Thymus (tissue), 11 donors: ENCODE measurements around the gene ST3GAL4. TPM values are rescaled to one million over a fixed set of nuclear protein-coding genes. Genes with fewer than 3 reads are reported as not detected.
"Not testable (repeated sequence)": the region's sequence is repeated elsewhere in the genome, so short reads cannot be mapped to it uniquely, and the experiment has no call there.

ENCODE experiments used
- DNase-seq, 9 donors: peaks; one replicate each; pipeline ENCODE4 v3.0.0-alpha.2; 2013; ENCODE audit warnings: low spot score in 9 of 9, low read depth in 6 of 9, missing footprints in 1 of 9
- H3K27ac ChIP-seq, 2 donors: one replicate each; pipeline ENCODE4 v1.5.1; 2013; ENCODE audit warnings: control low read depth in 1 of 2, low read depth in 1 of 2, low read length in 1 of 2, mild to moderate bottlenecking in 1 of 2, moderate library complexity in 1 of 2
- H3K27me3 ChIP-seq, 2 donors: one replicate each; pipeline ENCODE4 v1.5.1; 2013; ENCODE audit warnings: low read length in 1 of 2; ENCODE audit not compliant: control insufficient read depth in 2 of 2, insufficient read depth in 1 of 2
- H3K36me3 ChIP-seq, 2 donors: one replicate each; pipeline ENCODE4 v1.5.1; 2013; ENCODE audit warnings: low read length in 1 of 2, mild to moderate bottlenecking in 1 of 2, moderate library complexity in 1 of 2; ENCODE audit not compliant: control insufficient read depth in 2 of 2, insufficient read depth in 2 of 2
- H3K4me1 ChIP-seq, 2 donors: one replicate each; pipeline ENCODE4 v1.5.1; 2013; ENCODE audit warnings: low read length in 2 of 2; ENCODE audit not compliant: control insufficient read depth in 2 of 2, insufficient read depth in 2 of 2
- H3K4me3 ChIP-seq, 2 donors: one replicate each; pipeline ENCODE4 v1.5.1; 2013; ENCODE audit warnings: low read length in 2 of 2, control low read depth in 1 of 2, mild to moderate bottlenecking in 1 of 2
- H3K9me3 ChIP-seq, 2 donors: one replicate each; pipeline ENCODE4 v1.5.1; 2013; ENCODE audit warnings: low read length in 1 of 2, mild to moderate bottlenecking in 1 of 2; ENCODE audit not compliant: control insufficient read depth in 2 of 2, insufficient read depth in 1 of 2
- WGBS: extraction: QIAGEN DNeasy Blood & Tissue Kit; methylation state at CpG from one replicate; pipeline ENCODE4 v1.1.7; 2013; 5-methylcytosine and 5-hydroxymethylcytosine counted together
- polyA plus RNA-seq: library from polyadenylated mRNA; stranded (reverse); fragments of 200-250 nt; gene quantifications from one replicate; pipeline ENCODE4 v1.2.3, GENCODE V29; 2013
- total RNA-seq: library from RNA; stranded (reverse); fragments of 120-200 nt; gene quantifications from one replicate; pipeline ENCODE4 v1.2.4, GENCODE V29; 2013
- donor health status: healthy.

Gene ST3GAL4
- total and polyA plus RNA-seq, 2 donors = 5.9 to 6.1 TPM

DNA sequence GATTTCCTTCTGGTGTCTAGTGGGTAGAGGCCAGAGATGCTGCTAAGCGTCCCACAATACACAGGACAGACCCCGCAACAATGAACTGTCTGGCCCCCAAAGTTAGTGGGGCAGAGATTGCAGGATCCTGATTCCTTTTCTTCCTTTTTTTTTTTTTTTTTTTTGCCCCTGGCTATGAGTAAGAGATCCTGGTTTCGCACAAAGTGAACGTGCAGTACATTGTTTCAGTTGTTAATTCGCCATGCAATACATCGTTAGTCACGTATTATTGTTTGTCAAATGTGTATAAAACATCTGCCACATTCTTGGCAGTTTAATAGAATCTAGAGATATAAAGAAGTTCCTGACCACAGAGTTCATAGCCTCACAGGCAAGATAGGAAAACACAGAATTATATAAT, 20.2 kb downstream of the ST3GAL4 start:
- Histone ChIP-seq H3K36me3 (no peaks in the 10 kb centered on the region), H3K4me3 (no peak overlapping the region), H3K27me3 (no peaks in the 10 kb centered on the region), H3K9me3 (no peaks in the 10 kb centered on the region), H3K27ac (no peak overlapping the region), H3K4me1 (no peaks in the 10 kb centered on the region)
- WGBS = 95% methylated on average over 7 of the region's 7 CpGs
- DNase-seq = no peak

DNA sequence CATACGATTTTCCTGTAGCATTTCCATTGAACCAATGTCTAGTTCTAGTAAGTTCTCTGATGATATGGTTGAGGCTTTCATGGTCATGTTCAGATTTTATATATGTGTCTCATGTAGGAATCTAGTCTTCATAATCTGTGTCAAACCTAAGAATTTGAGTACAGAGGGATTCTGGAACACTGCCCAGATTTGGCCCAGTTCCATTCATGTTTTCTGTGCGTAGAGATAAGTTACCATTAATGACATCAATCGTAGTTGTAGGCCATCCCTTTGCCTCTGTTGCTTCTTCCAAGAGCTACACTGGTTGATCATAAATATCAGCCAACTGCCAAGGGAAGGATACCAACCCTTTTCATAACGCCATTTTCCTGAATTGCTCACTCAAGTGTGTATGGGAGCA, 23.3 kb downstream of the ST3GAL4 start:
- no peak overlapping the region for H3K4me3 ChIP-seq
- H3K4me1 ChIP-seq = peaks cover 0 to 4% of the 10 kb centered on the region in 2 donors
- H3K27ac ChIP-seq = no peak overlapping the region
- no peaks in the 10 kb centered on the region for H3K9me3 ChIP-seq
- no peak for DNase-seq
- no peaks in the 10 kb centered on the region for H3K27me3 ChIP-seq
- no peaks in the 10 kb centered on the region for H3K36me3 ChIP-seq
- 93% methylated on average over 4 of the region's 4 CpGs for WGBS

DNA sequence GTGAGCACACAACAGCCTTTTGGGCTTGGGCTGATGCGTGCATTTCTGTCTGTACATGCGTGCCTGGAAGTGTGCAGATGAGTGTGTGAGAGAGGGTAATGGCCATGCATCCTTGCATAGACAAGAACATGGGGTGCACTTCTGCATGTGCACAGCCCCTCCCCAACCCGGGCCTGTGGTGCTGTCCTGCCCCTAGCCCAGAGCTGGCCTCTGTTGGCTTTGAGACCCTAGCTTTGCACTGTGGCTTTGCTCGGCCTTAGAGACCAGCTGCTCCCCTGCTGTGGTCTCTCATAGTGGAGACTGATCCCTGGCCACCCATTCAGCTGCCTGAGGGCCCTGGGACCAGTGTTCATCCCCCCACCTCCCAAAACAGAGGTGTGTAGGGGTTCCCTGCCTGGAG, 25.4 kb downstream of the ST3GAL4 start:
- Histone ChIP-seq H3K27ac (no peak overlapping the region), H3K36me3 (no peaks in the 10 kb centered on the region), H3K9me3 (no peaks in the 10 kb centered on the region), H3K4me3 (no peak overlapping the region), H3K27me3 (no peaks in the 10 kb centered on the region), H3K4me1 (peaks cover 0 to 4% of the 10 kb centered on the region in 2 donors)
- 96% methylated on average over 4 of the region's 4 CpGs for WGBS
- DNase-seq = no peak

DNA sequence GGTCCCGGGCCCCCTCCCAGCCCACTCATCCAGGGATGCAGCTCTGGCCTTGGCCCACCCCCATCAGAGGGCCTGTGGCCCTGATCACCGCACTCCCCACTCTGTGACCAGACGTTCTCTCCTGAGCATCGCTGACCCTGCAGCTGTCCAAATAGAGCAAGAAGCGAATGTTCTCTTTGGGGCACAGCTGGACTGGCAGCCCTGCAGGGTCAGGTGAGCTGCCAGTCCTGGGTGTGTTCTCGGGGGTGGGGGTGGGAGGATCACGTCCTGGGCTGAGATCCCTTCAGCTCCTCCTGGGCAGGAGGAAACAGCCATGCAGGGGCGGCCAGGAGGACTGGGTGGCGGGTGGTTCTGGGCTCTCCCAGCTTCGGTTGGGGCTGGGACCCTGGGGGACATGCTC, 26.5 kb downstream of the ST3GAL4 start:
- 98% methylated on average over 6 of the region's 10 CpGs for WGBS
- not testable (repeated sequence) for H3K36me3 ChIP-seq, H3K9me3 ChIP-seq, H3K27me3 ChIP-seq, DNase-seq, H3K4me3 ChIP-seq, H3K27ac ChIP-seq
- peaks cover 0 to 13% of the 10 kb centered on the region in 2 donors for H3K4me1 ChIP-seq

DNA sequence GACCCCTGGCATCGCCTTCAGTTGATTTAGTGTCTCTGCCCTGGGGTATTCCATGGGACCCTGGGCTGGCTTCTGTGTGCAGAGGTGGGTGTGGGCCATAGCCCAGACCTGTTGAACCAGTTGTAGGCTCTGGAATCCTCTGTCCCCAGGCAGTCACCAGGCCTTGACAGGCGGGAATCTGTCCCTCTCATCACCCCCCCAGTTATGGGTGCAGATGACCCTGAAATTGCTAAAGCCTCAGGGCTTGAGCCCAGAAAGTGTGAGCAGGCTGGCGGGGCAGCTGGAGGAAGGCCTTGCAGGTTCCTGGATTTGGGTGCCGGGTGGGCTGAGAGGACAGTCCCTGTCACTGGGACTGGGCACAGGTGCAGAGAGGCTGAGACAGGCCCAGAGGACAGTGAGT, 27.2 kb downstream of the ST3GAL4 start:
- H3K4me1 ChIP-seq = peaks cover 0 to 16% of the 10 kb centered on the region in 2 donors
- DNase-seq, H3K9me3 ChIP-seq, H3K27me3 ChIP-seq, H3K27ac ChIP-seq, H3K36me3 ChIP-seq, H3K4me3 ChIP-seq: not testable (repeated sequence)
- WGBS = 96% methylated on average over 4 of the region's 4 CpGs

DNA sequence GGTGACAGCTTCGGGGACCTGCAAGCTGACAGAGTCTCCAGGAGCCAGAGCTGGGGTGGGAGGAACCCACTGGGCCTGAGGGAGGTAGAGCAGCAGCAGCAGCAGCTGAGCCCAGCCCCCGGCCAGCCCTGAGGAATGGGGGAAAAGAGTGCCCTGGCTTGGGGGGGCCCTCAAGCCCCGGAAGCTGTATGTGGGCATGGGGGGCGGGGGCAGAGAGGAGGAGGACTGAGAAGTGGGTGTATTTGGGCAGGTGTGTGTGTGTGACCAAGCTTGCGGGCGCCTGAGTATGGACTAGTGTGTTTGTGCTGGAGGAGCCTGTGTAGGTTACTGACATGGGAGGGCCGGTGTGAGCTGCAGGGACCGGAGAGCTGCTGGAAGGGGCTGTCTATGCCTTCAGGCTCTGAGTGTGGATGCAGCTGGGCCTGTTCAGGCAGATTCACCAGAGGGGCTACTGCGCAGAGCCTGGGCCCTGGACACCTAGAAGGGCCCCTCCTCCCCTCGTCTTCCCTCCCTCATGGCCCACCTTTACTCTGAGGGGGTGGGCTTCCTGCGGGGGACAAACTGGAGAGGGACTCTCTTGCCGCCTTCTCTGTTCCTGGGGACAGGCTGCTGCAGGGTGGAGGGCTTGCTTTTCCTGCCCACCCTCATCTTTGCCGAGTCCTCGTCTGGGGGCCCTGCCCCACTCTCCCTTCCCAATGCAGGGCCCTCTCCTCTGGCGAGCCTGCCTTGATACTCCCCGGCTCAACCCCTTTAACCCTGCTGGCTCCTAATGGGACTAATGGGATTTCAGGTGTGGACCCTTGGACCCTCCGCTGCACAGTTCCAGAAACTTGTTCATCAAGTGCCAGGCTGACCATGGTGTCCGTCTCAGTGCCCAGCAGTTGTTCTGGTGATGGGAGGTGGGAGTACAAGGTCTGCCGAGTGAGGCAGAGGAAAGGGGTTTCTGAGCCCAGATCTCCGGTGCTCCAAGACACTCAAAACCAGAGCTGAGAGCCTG, 28.2 kb downstream of the ST3GAL4 start:
- Histone ChIP-seq H3K36me3 (no peaks in the 10 kb centered on the region), H3K4me3 (no peak overlapping the region), H3K4me1 (peaks cover 0 to 16% of the 10 kb centered on the region in 2 donors), H3K27me3 (no peaks in the 10 kb centered on the region), H3K9me3 (no peaks in the 10 kb centered on the region), H3K27ac (no peak overlapping the region)
- 77% methylated on average over 20 of the region's 20 CpGs for WGBS
- DNase-seq = no peak

DNA sequence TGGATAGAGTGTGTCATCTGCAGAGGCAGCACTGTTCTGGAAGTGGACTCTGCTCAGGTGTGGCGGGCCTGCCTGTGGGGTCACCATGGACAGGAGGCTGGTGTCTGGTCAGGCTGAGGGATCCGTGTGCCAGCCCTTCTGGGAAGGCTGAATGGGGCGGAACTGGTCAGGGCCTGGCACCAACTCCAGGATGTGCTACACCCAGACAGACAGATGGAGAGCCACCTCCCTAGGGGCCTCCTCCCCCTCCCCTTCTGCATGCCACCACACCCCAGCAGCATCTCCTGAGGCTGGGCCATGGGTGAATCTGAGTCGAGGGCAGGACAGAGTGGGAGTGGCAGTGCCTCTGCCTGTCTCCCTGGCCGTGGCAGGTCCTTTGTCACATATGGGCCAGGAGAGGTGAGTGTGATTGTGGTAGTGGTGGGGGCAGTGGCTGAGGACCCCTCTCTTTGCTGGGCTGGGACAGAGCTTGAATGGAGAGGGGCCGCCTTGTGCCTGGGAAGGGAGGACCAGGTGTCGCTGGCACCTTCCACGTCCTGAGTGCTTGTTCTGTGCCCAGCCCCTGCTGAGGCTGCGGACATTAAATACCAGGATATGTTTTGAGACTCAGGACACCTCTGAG, 29.1 kb downstream of the ST3GAL4 start:
- no peaks in the 10 kb centered on the region for H3K9me3 ChIP-seq
- DNase-seq = no peak
- no peak overlapping the region for H3K27ac ChIP-seq
- no peak overlapping the region for H3K4me3 ChIP-seq
- 97% methylated on average over 9 of the region's 9 CpGs for WGBS
- no peaks in the 10 kb centered on the region for H3K36me3 ChIP-seq
- H3K4me1 ChIP-seq = peaks cover 0 to 16% of the 10 kb centered on the region in 2 donors
- no peaks in the 10 kb centered on the region for H3K27me3 ChIP-seq

DNA sequence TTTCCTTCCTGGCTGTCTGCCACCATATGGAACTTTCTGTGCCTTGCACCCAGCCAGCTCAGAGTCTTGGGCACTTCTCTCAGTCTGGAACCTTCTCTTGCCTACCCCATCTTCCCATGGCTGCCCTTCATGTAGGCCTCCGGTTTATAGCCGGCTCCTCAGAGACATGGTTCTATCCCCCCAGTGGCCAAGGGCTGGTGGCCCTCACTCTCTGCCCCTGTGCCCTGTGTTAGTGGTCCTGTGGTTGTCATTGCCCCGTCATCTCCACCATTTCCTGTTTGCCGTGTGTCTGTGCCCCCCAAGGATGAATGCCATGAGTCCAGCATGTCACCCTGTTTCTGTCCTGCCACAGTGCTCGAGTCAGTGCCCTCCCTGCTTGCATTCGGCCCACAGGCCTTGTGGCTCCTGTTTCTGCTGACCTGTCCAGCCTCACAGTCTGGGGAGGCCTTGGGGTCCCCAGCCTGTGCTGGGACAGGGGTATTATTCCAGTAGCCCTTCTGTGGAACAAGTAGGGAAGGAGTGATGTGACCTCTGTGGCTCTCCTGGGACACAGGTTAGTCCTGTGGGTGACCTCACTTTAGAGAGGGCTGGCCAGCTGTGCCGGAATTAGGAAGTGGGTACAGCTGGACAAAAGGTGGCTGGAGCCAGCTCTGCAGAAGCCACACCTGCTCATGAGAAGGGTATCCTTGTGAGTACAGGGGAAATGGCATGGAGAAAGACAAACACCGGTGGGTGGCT, 30.7 kb downstream of the ST3GAL4 start:
- Histone ChIP-seq H3K27me3 (no peaks in the 10 kb centered on the region), H3K9me3 (no peaks in the 10 kb centered on the region), H3K27ac (no peak overlapping the region), H3K4me1 (peaks cover 0 to 16% of the 10 kb centered on the region in 2 donors), H3K36me3 (no peaks in the 10 kb centered on the region), H3K4me3 (no peak overlapping the region)
- WGBS = 74% methylated on average over 8 of the region's 8 CpGs
- no peak for DNase-seq

DNA sequence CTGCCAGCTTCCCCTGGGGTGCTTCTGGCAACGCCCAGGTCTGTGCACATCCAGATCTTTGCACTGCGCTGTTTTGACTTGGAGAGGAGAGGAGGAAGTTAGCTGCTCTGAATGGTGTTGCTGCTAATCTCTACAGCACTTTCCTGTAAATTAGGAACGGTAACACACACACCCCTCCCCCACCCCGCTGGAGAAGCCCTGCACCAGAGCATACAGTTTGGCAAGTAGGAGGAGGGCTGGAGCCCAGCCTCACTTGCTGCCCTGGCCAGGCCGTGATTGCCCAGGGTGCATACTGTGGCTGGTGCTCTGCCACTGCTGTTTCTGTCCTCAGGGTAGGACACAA, 31.2 kb downstream of the ST3GAL4 start:
- WGBS = 11% methylated on average over 5 of the region's 5 CpGs
- H3K27me3 ChIP-seq, H3K9me3 ChIP-seq, H3K4me3 ChIP-seq, H3K36me3 ChIP-seq, DNase-seq, H3K27ac ChIP-seq: not testable (repeated sequence)
- peaks cover 0 to 16% of the 10 kb centered on the region in 2 donors for H3K4me1 ChIP-seq
